ENCODE measurements around the gene TRIM38.
A peak's percentile ranks its signal among the peaks of the same experiment; 100 is the strongest.

TRIM38 gene

DNA sequence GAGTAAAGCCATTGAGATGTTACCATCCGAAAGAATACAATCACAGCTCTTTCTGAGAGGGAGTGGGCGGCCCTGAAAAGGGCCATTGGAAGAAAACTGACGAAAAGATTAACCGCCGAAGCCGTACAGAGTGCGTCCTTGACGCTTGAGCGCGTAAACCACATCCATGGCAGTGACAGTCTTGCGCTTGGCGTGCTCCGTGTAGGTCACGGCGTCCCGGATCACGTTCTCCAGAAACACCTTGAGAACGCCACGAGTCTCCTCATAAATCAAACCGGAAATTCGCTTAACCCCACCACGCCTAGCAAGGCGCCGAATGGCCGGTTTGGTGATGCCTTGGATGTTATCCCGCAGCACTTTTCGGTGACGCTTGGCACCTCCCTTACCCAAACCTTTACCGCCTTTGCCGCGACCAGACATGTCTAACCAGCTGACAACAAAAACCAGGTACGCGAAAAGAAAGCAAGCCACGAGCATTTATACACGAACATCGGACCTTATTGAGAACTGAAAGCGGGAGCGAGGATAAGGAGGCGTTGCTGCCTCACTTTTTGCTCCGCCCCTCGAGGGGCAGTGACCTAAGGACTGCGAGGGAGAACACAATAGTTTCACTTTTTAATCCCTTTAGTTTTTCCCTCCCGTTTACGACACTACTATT lies 64.4 kb downstream of the TRIM38 start:
- peak; percentile 63 for DNase-seq (ENCODE audit: low spot score)
- TF ChIP-seq CTCF (IDR thresholded peaks at IDR 0.05; ENCODE audit: extremely low read depth, missing control alignments), result no peak

- no peak for TF ChIP-seq CTCF (IDR thresholded peaks at IDR 0.05; ENCODE audit: extremely low read depth, missing control alignments)
Measured at GRCh38 chr6:26027491-26028211, 65.0 kb downstream of the TRIM38 start.

GRCh38 chr6:26028212-26028745 lies 65.7 kb downstream of the TRIM38 start:
- no peak for DNase-seq (ENCODE audit: low spot score)
- no peak for TF ChIP-seq CTCF (IDR thresholded peaks at IDR 0.05; ENCODE audit: extremely low read depth, missing control alignments)

More at GRCh38 chr6:26027491-26028211, 65.0 kb downstream of the TRIM38 start:
- no peak for DNase-seq (ENCODE audit: low spot score)

- DNase-seq (ENCODE audit: low spot score), result no peak
- no peak for TF ChIP-seq CTCF (IDR thresholded peaks at IDR 0.05; ENCODE audit: extremely low read depth, missing control alignments)
Measured at GRCh38 chr6:26028746-26029569, 66.4 kb downstream of the TRIM38 start.

- DNase-seq (ENCODE audit: low spot score), result no peak
- no peak for TF ChIP-seq CTCF (IDR thresholded peaks at IDR 0.05; ENCODE audit: extremely low read depth, missing control alignments)
Measured at GRCh38 chr6:26029570-26029856, 66.9 kb downstream of the TRIM38 start.

GRCh38 chr6:26029857-26030653 lies 67.5 kb downstream of the TRIM38 start:
- DNase-seq (ENCODE audit: low spot score), result no peak
- no peak for TF ChIP-seq CTCF (IDR thresholded peaks at IDR 0.05; ENCODE audit: extremely low read depth, missing control alignments)

Data from GM20000 (cell line).